Measurements from ENCODE around the gene CALN1.

CALN1 gene

GRCh38 chr7:72055426-72055825 is 356.7 kb downstream of the CALN1 start:
- no peak for TF ChIP-seq CTCF (IDR thresholded peaks at IDR 0.05; ENCODE audit: insufficient read depth, low read depth, low read length, missing control alignments)
- DNase-seq (ENCODE audit: low read depth), result no peak

GRCh38 chr7:72053292-72053691 is 358.8 kb downstream of the CALN1 start:
- no peak overlapping the region for H3K4me3 ChIP-seq (ENCODE audit: low read length)
- DNase-seq (ENCODE audit: low read depth), result no peak
- no peak for TF ChIP-seq CTCF (IDR thresholded peaks at IDR 0.05; ENCODE audit: insufficient read depth, low read depth, low read length, missing control alignments)

More at GRCh38 chr7:72055426-72055825, 356.7 kb downstream of the CALN1 start:
- H3K4me3 ChIP-seq (ENCODE audit: low read length), result no peak overlapping the region

- TF ChIP-seq CTCF (IDR thresholded peaks at IDR 0.05; ENCODE audit: insufficient read depth, low read depth, low read length, missing control alignments), result no peak
- no peak overlapping the region for H3K4me3 ChIP-seq (ENCODE audit: low read length)
Observed at GRCh38 chr7:72048420-72048819, 363.7 kb downstream of the CALN1 start.

GRCh38 chr7:72042855-72043254 is 369.3 kb downstream of the CALN1 start:
- no peak for TF ChIP-seq CTCF (IDR thresholded peaks at IDR 0.05; ENCODE audit: insufficient read depth, low read depth, low read length, missing control alignments)
- no peak overlapping the region for H3K4me3 ChIP-seq (ENCODE audit: low read length)
- DNase-seq (ENCODE audit: low read depth), result no peak

More at GRCh38 chr7:72048420-72048819, 363.7 kb downstream of the CALN1 start:
- no peak for DNase-seq (ENCODE audit: low read depth)

GRCh38 chr7:72040641-72041040 is 371.5 kb downstream of the CALN1 start:
- TF ChIP-seq CTCF (IDR thresholded peaks at IDR 0.05; ENCODE audit: insufficient read depth, low read depth, low read length, missing control alignments), result no peak
- H3K4me3 ChIP-seq (ENCODE audit: low read length), result no peak overlapping the region
- DNase-seq (ENCODE audit: low read depth), result no peak

- H3K4me3 ChIP-seq (ENCODE audit: low read length), result no peak overlapping the region
- DNase-seq (ENCODE audit: low read depth), result no peak
- no peak for TF ChIP-seq CTCF (IDR thresholded peaks at IDR 0.05; ENCODE audit: insufficient read depth, low read depth, low read length, missing control alignments)
Observed at GRCh38 chr7:72039460-72039859, 372.7 kb downstream of the CALN1 start.

GRCh38 chr7:72038022-72038732 is 374.0 kb downstream of the CALN1 start:
- no peak overlapping the region for H3K4me3 ChIP-seq (ENCODE audit: low read length)
- TF ChIP-seq CTCF (IDR thresholded peaks at IDR 0.05; ENCODE audit: insufficient read depth, low read depth, low read length, missing control alignments), result no peak
- DNase-seq (ENCODE audit: low read depth), result no peak
